NT2/D1 (cell line): ENCODE results near the gene SLC7A7.
"Not testable (repeated sequence)": the region's sequence is repeated elsewhere in the genome, so short reads cannot be mapped to it uniquely, and the experiment has no call there.

Experiments
- DNase-seq: peaks from one replicate; pipeline ENCODE4 v3.0.0-alpha.2; 2011; ENCODE audit warnings: low read depth, low spot score
- H3K27me3 ChIP-seq: 2 replicates; pipeline ENCODE4 v1.6.0; 2011; ENCODE audit warnings: mild to moderate bottlenecking; ENCODE audit not compliant: insufficient read length, insufficient read depth
- H3K36me3 ChIP-seq: 2 replicates; pipeline ENCODE4 v1.6.1; 2011; ENCODE audit warnings: mild to moderate bottlenecking, low read length, mixed read lengths; ENCODE audit not compliant: insufficient read depth, insufficient read length
- H3K4me1 ChIP-seq: 2 replicates; pipeline ENCODE4 v1.5.1; 2011; ENCODE audit not compliant: insufficient read depth, insufficient read length
- H3K4me3 ChIP-seq: 2 replicates; pipeline ENCODE4 v1.5.1; 2011; ENCODE audit warnings: low read depth; ENCODE audit not compliant: insufficient read length
- H3K9ac ChIP-seq: 2 replicates; pipeline ENCODE4 v1.6.0; 2011; ENCODE audit warnings: low read depth; ENCODE audit not compliant: insufficient read length
- H3K9me3 ChIP-seq: 2 replicates; pipeline ENCODE4 v1.5.1; 2011; ENCODE audit warnings: mild to moderate bottlenecking, low read length; ENCODE audit not compliant: insufficient read depth
- SUZ12 ChIP-seq: IDR thresholded peaks from 2 replicates; pipeline ENCODE4 v1.6.1; 2011; ENCODE audit not compliant: insufficient read length, insufficient read depth; ENCODE audit errors: extremely low read depth
- YY1 ChIP-seq: IDR thresholded peaks from 2 replicates; pipeline ENCODE4 v1.6.1; 2011; ENCODE audit not compliant: insufficient read length, insufficient read depth
- ZNF274 ChIP-seq: IDR thresholded peaks from 2 replicates; pipeline ENCODE4 v1.6.1; 2011; ENCODE audit warnings: mild to moderate bottlenecking, low read depth, low read length

Gene SLC7A7

DNA sequence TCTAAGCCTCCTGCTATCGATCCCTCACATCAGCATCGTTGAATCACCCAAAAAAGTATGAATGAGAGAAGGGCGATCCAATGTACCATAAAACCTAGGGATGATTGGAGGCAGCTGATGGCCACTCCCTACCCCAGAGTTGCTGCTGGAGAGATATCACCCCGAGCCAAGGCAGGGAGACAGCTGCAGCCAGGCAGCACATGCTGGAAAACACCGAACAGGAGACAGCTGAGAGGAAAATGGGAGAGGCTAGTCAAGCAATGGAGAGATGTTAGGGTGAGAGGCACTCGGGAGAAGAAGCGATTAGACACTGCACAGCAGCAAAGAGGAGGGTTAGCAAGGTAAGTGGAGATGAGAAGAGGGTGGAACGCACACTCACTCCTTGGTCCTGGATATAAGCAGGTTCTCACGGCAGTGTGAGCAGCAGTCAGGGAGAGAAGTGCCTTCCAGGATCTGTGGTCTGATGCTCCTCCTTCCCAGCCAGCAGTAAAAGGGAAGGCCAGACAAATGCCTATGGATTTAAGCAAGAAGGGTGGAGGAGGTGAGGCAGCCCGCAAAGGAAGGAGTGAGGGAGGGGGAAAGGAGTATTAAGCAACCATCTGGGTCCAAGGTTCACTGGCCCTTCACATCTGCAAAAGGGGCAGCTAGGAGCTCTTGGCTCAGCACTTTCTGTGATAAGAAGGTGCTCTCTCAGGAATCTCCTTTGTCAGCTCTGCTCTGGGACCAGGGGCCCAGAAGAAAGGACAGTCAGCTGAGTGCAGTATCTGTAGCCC, at the start of gene SLC7A7:
Gene SLC7A7 (minus strand): TSS at position 495 of the 773 bp plus-strand sequence. CDS start 2,037 bp downstream, outside the sequence.
- no peaks in the 10 kb centered on the region for H3K9me3 ChIP-seq
- no peak for TF ChIP-seq SUZ12
- TF ChIP-seq YY1 = no peak
- no peak for TF ChIP-seq ZNF274
- H3K27me3 ChIP-seq = no peaks in the 10 kb centered on the region
- H3K9ac ChIP-seq = peak within 1 kb of the TSS; percentile 67
- H3K36me3 ChIP-seq = peaks cover 5% of the 10 kb centered on the region
- peak within 1 kb of the TSS; percentile 28 for H3K4me3 ChIP-seq
- DNase-seq = no peak
- H3K4me1 ChIP-seq = peaks cover 18% of the 10 kb centered on the region

DNA sequence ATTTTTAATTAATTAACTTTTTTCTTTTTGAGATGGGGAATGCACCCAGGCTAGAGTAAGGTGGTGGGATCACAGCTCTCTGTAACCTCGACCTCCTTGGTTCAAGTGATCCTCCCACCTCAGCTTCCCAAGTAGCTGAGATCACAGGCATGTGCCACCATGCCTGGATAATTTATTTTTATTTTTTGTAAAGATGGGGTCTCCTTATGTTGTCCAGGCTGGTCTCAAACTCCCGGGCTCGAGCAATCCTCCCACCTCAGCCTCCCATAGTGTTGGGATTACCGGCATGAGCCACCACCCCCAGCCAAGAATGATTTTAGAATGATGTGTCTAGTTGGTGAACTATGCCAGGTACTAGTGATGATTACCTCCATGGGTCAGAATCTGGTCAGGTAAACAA, 49.7 kb upstream of the SLC7A7 start:
- Histone ChIP-seq H3K9me3 (no peaks in the 10 kb centered on the region), H3K4me3 (no peak overlapping the region), H3K36me3 (no peaks in the 10 kb centered on the region), H3K27me3 (no peaks in the 10 kb centered on the region), H3K9ac (no peak overlapping the region), H3K4me1 (no peaks in the 10 kb centered on the region)
- TF ChIP-seq ZNF274 (no peak), SUZ12 (no peak), YY1 (no peak)
- no peak for DNase-seq

DNA sequence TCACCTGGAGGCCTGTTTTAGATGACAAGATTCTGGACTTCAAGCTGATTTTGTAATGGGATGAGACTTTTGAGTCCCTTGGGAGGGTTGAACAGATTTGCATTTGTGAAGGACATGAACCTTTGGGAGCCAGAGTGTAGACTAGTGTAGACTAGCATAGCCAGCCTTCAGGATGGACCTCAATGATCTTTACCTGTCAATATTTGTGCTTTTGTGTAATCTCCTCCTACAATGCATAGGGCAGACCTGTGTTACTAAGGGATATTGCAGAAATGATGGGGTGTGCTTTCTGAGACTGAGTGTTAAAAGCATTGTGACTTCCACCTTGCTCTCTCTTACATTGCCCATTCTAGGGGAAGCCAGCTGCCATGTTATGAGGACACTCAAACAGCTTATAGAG, 46.4 kb upstream of the SLC7A7 start:
- TF ChIP-seq ZNF274 = no peak
- no peak for TF ChIP-seq YY1
- TF ChIP-seq SUZ12 = no peak

DNA sequence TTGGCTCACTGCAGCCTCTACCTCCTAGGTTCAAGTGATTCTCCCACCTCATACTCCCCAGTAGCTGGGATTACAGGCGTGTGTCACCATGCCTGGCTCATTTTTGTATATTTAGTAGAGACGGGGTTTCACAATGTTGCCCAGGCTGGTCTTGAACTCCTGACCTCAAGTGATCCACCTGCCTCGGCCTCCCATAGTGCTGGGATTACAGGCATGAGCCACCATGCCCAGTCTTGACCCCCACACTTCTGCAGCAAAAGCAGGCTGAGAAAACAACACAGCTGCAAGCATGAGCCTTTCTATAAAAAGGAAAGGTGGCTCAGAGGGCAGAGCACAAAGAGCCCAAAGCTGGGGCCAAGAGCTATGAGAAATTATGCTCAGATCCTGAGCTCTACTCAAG, 45.1 kb upstream of the SLC7A7 start:
- not testable (repeated sequence) for H3K9me3 ChIP-seq, H3K27me3 ChIP-seq, H3K4me1 ChIP-seq, H3K36me3 ChIP-seq, DNase-seq, H3K4me3 ChIP-seq, H3K9ac ChIP-seq

More for the DNA sequence above, 46.4 kb upstream of the SLC7A7 start:
- H3K4me3 ChIP-seq = no peak overlapping the region
- H3K36me3 ChIP-seq = no peaks in the 10 kb centered on the region
- no peaks in the 10 kb centered on the region for H3K27me3 ChIP-seq
- DNase-seq = no peak
- no peak overlapping the region for H3K9ac ChIP-seq
- H3K4me1 ChIP-seq = no peaks in the 10 kb centered on the region
- no peaks in the 10 kb centered on the region for H3K9me3 ChIP-seq

DNA sequence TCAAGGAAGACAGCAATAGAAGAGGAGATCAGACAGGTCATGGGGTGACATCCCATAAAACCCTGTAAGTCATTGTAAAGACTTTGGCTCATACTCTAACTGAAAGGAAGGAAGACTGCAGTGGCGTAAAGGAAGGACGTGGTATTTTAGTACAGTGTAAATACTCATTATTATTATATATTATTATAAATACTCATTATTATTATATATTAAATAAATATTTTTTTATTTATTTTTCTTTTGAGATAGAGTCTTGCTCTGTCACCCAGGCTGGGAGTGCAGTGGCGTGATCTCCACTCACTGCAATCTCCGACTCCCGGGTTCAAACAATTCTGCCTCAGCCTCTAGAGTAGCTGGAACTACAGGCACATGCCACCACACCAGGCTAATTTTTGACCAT, 41.2 kb upstream of the SLC7A7 start:
- H3K4me3 ChIP-seq = no peak overlapping the region
- DNase-seq = no peak
- H3K36me3 ChIP-seq = no peaks in the 10 kb centered on the region
- H3K9ac ChIP-seq = no peak overlapping the region
- TF ChIP-seq YY1 = no peak
- no peak for TF ChIP-seq SUZ12
- no peak for TF ChIP-seq ZNF274
- peaks cover 2% of the 10 kb centered on the region for H3K4me1 ChIP-seq
- no peaks in the 10 kb centered on the region for H3K9me3 ChIP-seq
- no peaks in the 10 kb centered on the region for H3K27me3 ChIP-seq

DNA sequence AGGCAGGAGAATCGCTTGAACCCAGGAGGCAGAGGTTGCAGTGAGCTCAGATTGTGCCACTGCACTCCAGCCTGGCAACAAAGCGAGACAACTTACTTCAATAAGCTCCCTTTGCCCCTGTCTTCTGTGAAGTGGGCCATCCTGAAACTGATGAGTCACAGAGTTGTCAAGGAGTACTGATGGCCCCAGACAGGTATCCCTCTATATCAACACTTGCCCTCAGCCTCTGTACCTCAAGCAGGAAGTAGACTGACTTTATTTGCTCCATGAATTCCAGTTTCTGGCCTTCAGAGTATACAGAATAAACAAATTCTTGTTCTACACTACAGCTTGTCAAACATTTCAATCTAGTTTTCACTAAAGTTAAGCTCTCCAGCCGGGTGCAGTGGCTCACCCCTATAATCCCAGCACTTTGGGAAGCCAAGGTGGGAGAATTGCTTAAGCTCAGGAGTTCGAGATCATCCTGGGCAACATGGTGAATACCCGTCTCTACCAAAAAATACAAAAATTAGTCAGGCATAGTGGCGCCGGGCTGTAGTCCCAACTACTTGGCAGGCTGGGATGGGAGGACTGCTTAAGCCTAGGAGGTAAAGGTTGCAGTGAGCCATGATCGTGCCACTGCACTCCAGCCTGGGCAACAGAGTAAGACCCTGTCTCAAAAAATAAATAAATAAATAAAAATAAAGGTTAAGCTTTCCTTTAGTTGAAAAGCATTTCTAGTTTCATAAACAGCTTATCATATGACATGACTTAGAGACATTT, 39.9 kb upstream of the SLC7A7 start:
- TF ChIP-seq SUZ12 = no peak
- no peak for TF ChIP-seq ZNF274
- no peak for TF ChIP-seq YY1
- DNase-seq = no peak
- peaks cover 2% of the 10 kb centered on the region for H3K4me1 ChIP-seq

DNA sequence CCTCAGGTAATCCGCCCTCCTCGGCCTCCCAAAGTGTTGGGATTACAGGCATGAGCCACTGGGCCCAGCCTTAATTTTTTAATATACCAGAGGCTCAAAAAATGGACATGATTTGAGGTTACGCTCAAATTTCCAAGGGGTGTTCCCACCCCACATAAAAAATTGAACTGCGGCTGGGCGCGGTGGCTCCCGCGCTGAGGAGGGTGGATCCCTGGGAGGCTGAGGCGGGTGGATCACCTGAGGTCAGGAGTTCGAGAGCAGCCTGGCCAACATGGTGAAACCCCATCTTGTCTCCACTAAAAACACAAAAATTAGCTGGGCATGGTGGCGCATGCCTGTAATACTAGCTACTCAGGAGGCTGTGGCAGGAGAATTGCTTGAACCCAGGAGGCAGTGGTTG, 39.1 kb upstream of the SLC7A7 start:
- not testable (repeated sequence) for H3K9ac ChIP-seq, H3K4me3 ChIP-seq, DNase-seq, H3K36me3 ChIP-seq, H3K9me3 ChIP-seq, H3K27me3 ChIP-seq, H3K4me1 ChIP-seq

More for the DNA sequence above, 39.9 kb upstream of the SLC7A7 start:
- Histone ChIP-seq H3K9ac (no peak overlapping the region), H3K9me3 (no peaks in the 10 kb centered on the region), H3K27me3 (no peaks in the 10 kb centered on the region), H3K4me3 (no peak overlapping the region), H3K36me3 (no peaks in the 10 kb centered on the region)
